PFSK-1 (cell line): ENCODE results near the gene OCEL1.

Experiments used
- POLR2AphosphoS5 ChIP-seq: IDR thresholded peaks from 2 replicates; pipeline ENCODE4 v1.6.1; 2012; ENCODE audit warnings: low read depth, mild to moderate bottlenecking, control low read depth, low read length, moderate library complexity
- REST ChIP-seq, 2 experiments: IDR thresholded peaks; 2 replicates each; pipeline versions ENCODE4 v1.6.1 to v1.8.0; 2011 to 2012; ENCODE audit warnings: low read depth in 2 of 2, low read length in 2 of 2, control low read depth in 1 of 2, inconsistent platforms in 1 of 2, mild to moderate bottlenecking in 1 of 2, moderate library complexity in 1 of 2; ENCODE audit not compliant: insufficient read depth in 1 of 2
- SIN3A ChIP-seq: IDR thresholded peaks from 2 replicates; pipeline ENCODE4 v1.6.1; 2012; ENCODE audit warnings: mild to moderate bottlenecking, low read length, moderate library complexity, borderline replicate concordance; ENCODE audit not compliant: insufficient read depth

GRCh38 chr19:17196610-17197009, 29.4 kb upstream of the OCEL1 start:
- no peak for TF ChIP-seq REST (IDR thresholded peaks at IDR 0.05; ENCODE audit: insufficient read depth in 1 of 2, low read depth in 2 of 2, low read length in 2 of 2)
- no peak for TF ChIP-seq SIN3A
- TF ChIP-seq POLR2AphosphoS5, result no peak
